ENCODE measurements around the gene MIOX. TPM values are rescaled to one million over a fixed set of nuclear protein-coding genes. Genes with fewer than 3 reads are reported as not detected.

Gene MIOX
- total and polyA plus RNA-seq, 10 donors: 0.24 to 2.2 (median 0.26) TPM; not detected in 6

GRCh38 chr22:50527921-50528681, 41.4 kb downstream of the MIOX start:
- H3K4me1 ChIP-seq: peaks cover 30 to 96% (median 73%) of the 10 kb centered on the region in 6 donors
- peak in 2 of 3 donors; percentile 36 to 41 for TF ChIP-seq POLR2AphosphoS5 (IDR thresholded peaks at IDR 0.05)
- TF ChIP-seq, protein P1, sequence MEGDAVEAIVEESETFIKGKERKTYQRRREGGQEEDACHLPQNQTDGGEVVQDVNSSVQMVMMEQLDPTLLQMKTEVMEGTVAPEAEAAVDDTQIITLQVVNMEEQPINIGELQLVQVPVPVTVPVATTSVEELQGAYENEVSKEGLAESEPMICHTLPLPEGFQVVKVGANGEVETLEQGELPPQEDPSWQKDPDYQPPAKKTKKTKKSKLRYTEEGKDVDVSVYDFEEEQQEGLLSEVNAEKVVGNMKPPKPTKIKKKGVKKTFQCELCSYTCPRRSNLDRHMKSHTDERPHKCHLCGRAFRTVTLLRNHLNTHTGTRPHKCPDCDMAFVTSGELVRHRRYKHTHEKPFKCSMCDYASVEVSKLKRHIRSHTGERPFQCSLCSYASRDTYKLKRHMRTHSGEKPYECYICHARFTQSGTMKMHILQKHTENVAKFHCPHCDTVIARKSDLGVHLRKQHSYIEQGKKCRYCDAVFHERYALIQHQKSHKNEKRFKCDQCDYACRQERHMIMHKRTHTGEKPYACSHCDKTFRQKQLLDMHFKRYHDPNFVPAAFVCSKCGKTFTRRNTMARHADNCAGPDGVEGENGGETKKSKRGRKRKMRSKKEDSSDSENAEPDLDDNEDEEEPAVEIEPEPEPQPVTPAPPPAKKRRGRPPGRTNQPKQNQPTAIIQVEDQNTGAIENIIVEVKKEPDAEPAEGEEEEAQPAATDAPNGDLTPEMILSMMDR (IDR thresholded peaks at IDR 0.05 in 8 of 11, conservative IDR thresholded peaks at IDR 0.05 in 3 of 11): no peak
- TF ChIP-seq POLR2A (IDR thresholded peaks at IDR 0.05): no peak
- intact Hi-C loops (cut with DNase I; ENCODE audit: low total_unique reads): no loop called here
- H3K36me3 ChIP-seq: peaks cover 0 to 31% (median 10%) of the 10 kb centered on the region in 6 donors
- H3K9me3 ChIP-seq: no peaks in the 10 kb centered on the region
- WGBS, 5 donors: 84 to 90% (median 87%) methylated on average over 17 to 18 of the region's 18 CpGs
- H3K4me3 ChIP-seq: peak overlapping the region in 7 of 8 donors; percentile 52 to 97 (median 80)
- DNase-seq: no peak
- H3K27ac ChIP-seq: peak overlapping the region; percentile 97 to 100 (median 99)
- H3K27me3 ChIP-seq (replicated peaks in 1 of 7): no peaks in the 10 kb centered on the region

DNA sequence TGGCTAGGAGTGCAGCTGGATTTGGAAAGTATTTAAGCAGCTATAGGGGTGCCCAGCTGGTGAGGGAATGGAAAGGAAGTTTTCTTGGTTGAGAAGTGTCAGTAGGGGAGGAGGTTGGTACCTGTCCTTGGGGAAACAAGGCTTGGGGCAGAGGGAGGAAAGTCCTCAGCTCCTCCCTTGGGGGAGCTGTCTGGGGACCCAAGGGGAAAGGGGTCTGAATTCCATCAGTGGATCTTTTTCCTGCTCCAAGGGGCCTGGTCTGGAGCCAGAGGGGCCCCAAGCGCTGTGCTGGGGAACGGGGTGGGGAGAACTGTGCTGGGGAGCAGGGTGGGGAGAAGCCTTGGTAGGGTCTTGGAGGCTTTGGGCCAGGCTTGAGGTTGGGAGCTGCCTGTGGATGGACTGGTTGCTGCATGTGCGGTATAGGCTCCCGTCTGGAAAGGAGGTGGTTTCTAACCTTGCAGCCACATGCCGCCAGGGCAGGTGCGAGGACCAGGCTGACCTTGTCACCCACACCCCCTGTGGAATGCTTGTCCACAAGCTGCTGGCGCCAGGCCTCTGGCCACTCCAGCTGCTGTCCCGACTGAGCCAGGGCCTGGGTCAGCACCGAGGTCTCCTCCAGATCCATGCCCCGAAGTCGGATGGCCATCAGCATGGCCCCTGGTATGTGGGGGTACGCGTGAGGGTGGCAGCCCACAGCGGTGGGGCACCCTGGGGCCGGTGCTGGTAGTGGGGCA, 42.2 kb downstream of the MIOX start:
- no peak for DNase-seq
- Histone ChIP-seq H3K9me3 (no peaks in the 10 kb centered on the region), H3K4me1 (peaks cover 29 to 96% (median 79%) of the 10 kb centered on the region in 6 donors), H3K4me3 (peak overlapping the region; percentile 50 to 97 (median 64)), H3K36me3 (peaks cover 0 to 24% (median 2%) of the 10 kb centered on the region in 6 donors), H3K27ac (peak overlapping the region; percentile 97 to 100 (median 99)), H3K27me3 (replicated peaks in 1 of 7) (no peaks in the 10 kb centered on the region)
- WGBS, 5 donors: 64 to 78% (median 71%) methylated on average over 7 to 15 of the region's 15 CpGs
- TF ChIP-seq, protein P1 (IDR thresholded peaks at IDR 0.05 in 8 of 11, conservative IDR thresholded peaks at IDR 0.05 in 3 of 11): no peak
- TF ChIP-seq POLR2AphosphoS5 (IDR thresholded peaks at IDR 0.05) (peak in 2 of 3 donors; percentile 53), POLR2A (IDR thresholded peaks at IDR 0.05) (no peak)
- intact Hi-C loops (cut with DNase I; ENCODE audit: low total_unique reads): no loop called here

DNA sequence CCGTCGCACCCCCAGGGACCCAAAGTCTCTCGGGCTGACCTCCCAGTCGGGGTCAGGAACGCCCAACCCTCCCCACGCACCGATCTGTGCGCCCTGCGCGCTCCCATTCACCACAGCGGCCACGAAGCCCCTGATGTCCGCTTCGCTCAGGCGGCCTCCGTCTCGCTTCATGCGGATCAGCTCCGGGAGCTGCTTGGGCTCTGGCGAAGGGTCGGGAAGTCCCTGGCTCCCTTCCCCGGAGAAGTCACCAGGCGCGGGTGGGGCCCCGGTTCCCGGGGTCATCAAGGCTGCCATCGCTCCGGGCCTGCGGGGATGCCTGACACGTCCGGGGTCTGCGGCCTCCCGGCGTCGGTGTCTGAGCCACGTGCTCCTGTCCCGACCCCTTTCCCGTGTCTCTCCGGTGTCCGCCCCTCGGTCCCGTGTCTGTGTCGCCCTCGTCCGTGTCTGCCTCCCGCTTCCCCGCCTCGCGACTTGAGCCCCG, 42.8 kb downstream of the MIOX start:
- no peaks in the 10 kb centered on the region for H3K9me3 ChIP-seq
- 13 to 56% (median 22%) methylated on average over 25 to 50 of the region's 50 CpGs for WGBS, 5 donors

More for the DNA sequence above, 42.8 kb downstream of the MIOX start:
- Histone ChIP-seq H3K36me3 (peaks cover 0 to 18% (median 0%) of the 10 kb centered on the region in 6 donors), H3K27me3 (replicated peaks in 1 of 7) (no peaks in the 10 kb centered on the region), H3K27ac (peak overlapping the region; percentile 97 to 100 (median 99)), H3K4me1 (peaks cover 23 to 96% (median 79%) of the 10 kb centered on the region in 6 donors), H3K4me3 (peak overlapping the region; percentile 50 to 97 (median 64))
- DNase-seq: no peak
- TF ChIP-seq, protein P1 (IDR thresholded peaks at IDR 0.05 in 8 of 11, conservative IDR thresholded peaks at IDR 0.05 in 3 of 11): no peak
- peak; percentile 2 to 78 (median 69) for TF ChIP-seq POLR2AphosphoS5 (IDR thresholded peaks at IDR 0.05)
- intact Hi-C loops (cut with DNase I; ENCODE audit: low total_unique reads): no loop called here
